HG02588 (cell line): ENCODE data around the gene SYCP1.
"Not testable (repeated sequence)": the region's sequence is repeated elsewhere in the genome, so short reads cannot be mapped to it uniquely, and the experiment has no call there.

Source experiments
- ATAC-seq: cut with Tn5 transposase; IDR thresholded peaks from one replicate; pipeline ENCODE4 v1.9.1; 2021; ENCODE audit warnings: mild to moderate bottlenecking, moderate library complexity; ENCODE audit not compliant: unreplicated experiment

SYCP1 gene

GRCh38 chr1:114976891-114977290, 122.2 kb downstream of the SYCP1 start:
- ATAC-seq, result no peak

- no peak for ATAC-seq
These were observed 124.7 kb downstream of the SYCP1 start for GRCh38 chr1:114979278-114979891.

GRCh38 chr1:114982251-114982650, 127.6 kb downstream of the SYCP1 start:
- no peak for ATAC-seq

- ATAC-seq, result no peak
These were observed 131.6 kb downstream of the SYCP1 start for GRCh38 chr1:114986286-114986685.

- no peak for ATAC-seq
These were observed 133.4 kb downstream of the SYCP1 start for GRCh38 chr1:114988095-114988494.

- no peak for ATAC-seq
These were observed 143.0 kb downstream of the SYCP1 start for GRCh38 chr1:114997510-114998289.

- no peak for ATAC-seq
These were observed 151.5 kb downstream of the SYCP1 start for GRCh38 chr1:115006191-115006590.

GRCh38 chr1:115012006-115012405, 157.3 kb downstream of the SYCP1 start:
- ATAC-seq, result no peak

GRCh38 chr1:115012434-115012833, 157.8 kb downstream of the SYCP1 start:
- ATAC-seq, result no peak

GRCh38 chr1:115013792-115014191, 159.1 kb downstream of the SYCP1 start:
- no peak for ATAC-seq

- ATAC-seq, result not testable (repeated sequence)
These were observed 164.9 kb downstream of the SYCP1 start for GRCh38 chr1:115019549-115019948.

GRCh38 chr1:115021145-115021544, 166.5 kb downstream of the SYCP1 start:
- ATAC-seq, result no peak

GRCh38 chr1:115023593-115023992, 168.9 kb downstream of the SYCP1 start:
- no peak for ATAC-seq

GRCh38 chr1:115029526-115029925, 174.9 kb downstream of the SYCP1 start, which contains the start of gene TSHB:
Gene TSHB, plus strand, starts transcription at chr1:115029826. Its CDS starts 3,537 bp downstream, at chr1:115033363.
- ATAC-seq, result no peak

- ATAC-seq, result no peak
These were observed 176.9 kb downstream of the SYCP1 start for GRCh38 chr1:115031595-115031994.

- ATAC-seq, result no peak
These were observed 181.0 kb downstream of the SYCP1 start for GRCh38 chr1:115035652-115036051.

- no peak for ATAC-seq
These were observed 182.3 kb downstream of the SYCP1 start for GRCh38 chr1:115036814-115037507.

GRCh38 chr1:115040501-115040900, 185.8 kb downstream of the SYCP1 start:
- ATAC-seq, result no peak

- ATAC-seq, result no peak
These were observed 187.0 kb downstream of the SYCP1 start for GRCh38 chr1:115041654-115042053.
